SK-N-SH treated with all-trans-retinoic acid at 6 μM for 48 hours (cell line): Measurements from ENCODE around the gene ATP2A2.

Experiments
- ATAC-seq: fragments of 200-7000 bp; cut with Tn5 transposase; 3 replicates; pipeline ENCODE4 v1.9.1; 2020; ENCODE audit warnings: mild to moderate bottlenecking, moderate library complexity
- ARNTL ChIP-seq: fragments of 450-650 bp; formaldehyde crosslinking; IDR thresholded peaks from 2 replicates; pipeline ENCODE4 v1.5.0; 2020; ENCODE audit warnings: low read depth, mild to moderate bottlenecking, moderate library complexity, borderline replicate concordance
- BACH2 ChIP-seq: fragments of 250-450 bp; sonication (Bioruptor Pico); IDR thresholded peaks from 2 replicates; pipeline ENCODE4 v1.9.0; 2021; ENCODE audit warnings: mild to moderate bottlenecking, borderline replicate concordance
- CSDC2 ChIP-seq: fragments of 250-450 bp; sonication (Bioruptor Pico); IDR thresholded peaks from 2 replicates; pipeline ENCODE4 v1.5.0; 2020; ENCODE audit warnings: mild to moderate bottlenecking, moderate library complexity
- ESRRG ChIP-seq: fragments of 250-450 bp; sonication (Bioruptor Pico); IDR thresholded peaks from 2 replicates; pipeline ENCODE4 v1.6.1; 2021; ENCODE audit warnings: mild to moderate bottlenecking
- GLIS3 ChIP-seq: fragments of 250-450 bp; sonication (Bioruptor Pico); IDR thresholded peaks from 2 replicates; pipeline ENCODE4 v1.5.0; 2020; ENCODE audit warnings: mild to moderate bottlenecking, moderate library complexity
- ISL1 ChIP-seq: fragments of 250-450 bp; sonication (Bioruptor Pico); IDR thresholded peaks from 2 replicates; pipeline ENCODE4 v2.1.2; 2022; ENCODE audit warnings: mild to moderate bottlenecking, moderate library complexity
- OSR1 ChIP-seq: fragments of 250-450 bp; sonication (Bioruptor Pico); IDR thresholded peaks from 2 replicates; pipeline ENCODE4 v1.8.0; 2022; ENCODE audit warnings: moderate library complexity, mild to moderate bottlenecking, inconsistent platforms
- PPARA ChIP-seq: fragments of 250-450 bp; sonication (Bioruptor Pico); IDR thresholded peaks from 2 replicates; pipeline ENCODE4 v1.5.0; 2020; ENCODE audit warnings: mild to moderate bottlenecking, borderline replicate concordance
- RARB ChIP-seq: fragments of 250-450 bp; sonication (Bioruptor Pico); IDR thresholded peaks from 2 replicates; pipeline ENCODE4 v1.8.0; 2021; ENCODE audit warnings: mild to moderate bottlenecking, moderate library complexity
- SNAI2 ChIP-seq: fragments of 250-450 bp; sonication (Bioruptor Pico); IDR thresholded peaks from 2 replicates; pipeline ENCODE4 v1.5.0; 2020; ENCODE audit warnings: mild to moderate bottlenecking, moderate library complexity
- TCF4 ChIP-seq: fragments of 250-450 bp; sonication (Bioruptor Pico); IDR thresholded peaks from 2 replicates; pipeline ENCODE4 v1.8.0; 2021; ENCODE audit warnings: mild to moderate bottlenecking, moderate library complexity, borderline replicate concordance
- TOX ChIP-seq: fragments of 250-450 bp; sonication (Bioruptor Pico); IDR thresholded peaks from 2 replicates; pipeline ENCODE4 v1.8.0; 2021; ENCODE audit warnings: mild to moderate bottlenecking, moderate library complexity, borderline replicate concordance
- ZC3H10 ChIP-seq: fragments of 250-450 bp; sonication (Bioruptor Pico); IDR thresholded peaks from 2 replicates; pipeline ENCODE4 v1.5.1; 2021; ENCODE audit warnings: mild to moderate bottlenecking, moderate library complexity
- ZFP3 ChIP-seq: fragments of 250-450 bp; sonication (Bioruptor Pico); IDR thresholded peaks from 2 replicates; pipeline ENCODE4 v1.5.0; 2020; ENCODE audit warnings: mild to moderate bottlenecking, moderate library complexity
- ZFP30 ChIP-seq: fragments of 450-650 bp; formaldehyde crosslinking; IDR thresholded peaks from 2 replicates; pipeline ENCODE4 v1.5.0; 2022; ENCODE audit warnings: mild to moderate bottlenecking, moderate library complexity
- ZNF565 ChIP-seq: fragments of 450-650 bp; formaldehyde crosslinking; conservative IDR thresholded peaks from 2 replicates; pipeline ENCODE4 v1.5.0; 2020; ENCODE audit warnings: low read depth, mild to moderate bottlenecking, moderate library complexity
- ZNF70 ChIP-seq: fragments of 450-650 bp; formaldehyde crosslinking; IDR thresholded peaks from 2 replicates; pipeline ENCODE4 v1.5.0; 2020; ENCODE audit warnings: mild to moderate bottlenecking, moderate library complexity
- ZNF8 ChIP-seq: fragments of 450-650 bp; formaldehyde crosslinking; IDR thresholded peaks from 2 replicates; pipeline ENCODE4 v1.5.0; 2020; ENCODE audit warnings: mild to moderate bottlenecking, moderate library complexity
- TF ChIP-seq, protein P1 (sequence below): fragments of 250-450 bp; sonication (Bioruptor Pico); IDR thresholded peaks from 2 replicates; pipeline ENCODE4 v1.8.0; 2020; ENCODE audit warnings: mild to moderate bottlenecking, moderate library complexity, borderline replicate concordance
- TF ChIP-seq, protein P2 (sequence below): fragments of 250-450 bp; sonication (Bioruptor Pico); IDR thresholded peaks from 2 replicates; pipeline ENCODE4 v1.8.0; 2021; ENCODE audit warnings: low read depth, mild to moderate bottlenecking, moderate library complexity, borderline replicate concordance
- TF ChIP-seq, protein P3 (sequence below): fragments of 250-450 bp; sonication (Bioruptor Pico); IDR thresholded peaks from 2 replicates; pipeline ENCODE4 v1.5.1; 2020; ENCODE audit warnings: low read depth, mild to moderate bottlenecking, moderate library complexity
- TF ChIP-seq, protein P4 (sequence below): fragments of 250-450 bp; sonication (Bioruptor Pico); IDR thresholded peaks from 2 replicates; pipeline ENCODE4 v1.5.0; 2020; ENCODE audit warnings: mild to moderate bottlenecking, moderate library complexity
- TF ChIP-seq, protein P5 (sequence below): fragments of 250-450 bp; sonication (Bioruptor Pico); IDR thresholded peaks from 2 replicates; pipeline ENCODE4 v1.5.1; 2021; ENCODE audit warnings: mild to moderate bottlenecking, moderate library complexity

The ATP2A2 gene

DNA sequence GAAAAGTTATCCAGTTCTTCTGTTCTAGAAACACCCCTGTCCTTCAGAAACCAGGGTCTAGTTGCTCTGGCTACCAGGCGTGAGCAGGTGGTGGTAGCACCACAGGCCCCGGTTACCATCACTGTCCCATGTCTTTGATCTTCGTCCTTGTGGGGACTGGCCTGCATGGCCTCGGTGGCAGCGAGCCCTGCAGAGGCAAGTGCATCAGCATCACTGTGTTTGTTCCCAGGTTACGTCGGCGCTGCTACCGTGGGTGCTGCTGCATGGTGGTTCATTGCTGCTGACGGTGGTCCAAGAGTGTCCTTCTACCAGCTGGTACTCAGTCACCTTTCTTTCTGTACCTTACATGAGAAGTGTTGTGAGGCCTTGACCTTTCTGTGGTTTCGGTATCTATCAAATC lies 63.6 kb downstream of the ATP2A2 start:
- no peak for ATAC-seq
- TF ChIP-seq, protein P1, sequence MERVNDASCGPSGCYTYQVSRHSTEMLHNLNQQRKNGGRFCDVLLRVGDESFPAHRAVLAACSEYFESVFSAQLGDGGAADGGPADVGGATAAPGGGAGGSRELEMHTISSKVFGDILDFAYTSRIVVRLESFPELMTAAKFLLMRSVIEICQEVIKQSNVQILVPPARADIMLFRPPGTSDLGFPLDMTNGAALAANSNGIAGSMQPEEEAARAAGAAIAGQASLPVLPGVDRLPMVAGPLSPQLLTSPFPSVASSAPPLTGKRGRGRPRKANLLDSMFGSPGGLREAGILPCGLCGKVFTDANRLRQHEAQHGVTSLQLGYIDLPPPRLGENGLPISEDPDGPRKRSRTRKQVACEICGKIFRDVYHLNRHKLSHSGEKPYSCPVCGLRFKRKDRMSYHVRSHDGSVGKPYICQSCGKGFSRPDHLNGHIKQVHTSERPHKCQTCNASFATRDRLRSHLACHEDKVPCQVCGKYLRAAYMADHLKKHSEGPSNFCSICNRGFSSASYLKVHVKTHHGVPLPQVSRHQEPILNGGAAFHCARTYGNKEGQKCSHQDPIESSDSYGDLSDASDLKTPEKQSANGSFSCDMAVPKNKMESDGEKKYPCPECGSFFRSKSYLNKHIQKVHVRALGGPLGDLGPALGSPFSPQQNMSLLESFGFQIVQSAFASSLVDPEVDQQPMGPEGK (CRISPR knock-in tag) = no peak
- TF ChIP-seq TCF4 = no peak
- TF ChIP-seq PPARA (CRISPR knock-in tag) = no peak
- no peak for TF ChIP-seq ZC3H10 (CRISPR knock-in tag)
- TF ChIP-seq ZNF8 (CRISPR knock-in tag) = no peak
- no peak for TF ChIP-seq GLIS3 (CRISPR knock-in tag)
- no peak for TF ChIP-seq ZFP30 (CRISPR knock-in tag)
- no peak for TF ChIP-seq ISL1 (CRISPR knock-in tag)
- no peak for TF ChIP-seq ZNF70
- no peak for TF ChIP-seq SNAI2
- TF ChIP-seq TOX = no peak
- no peak for TF ChIP-seq CSDC2 (CRISPR knock-in tag)
- no peak for TF ChIP-seq OSR1
- no peak for TF ChIP-seq ZFP3 (CRISPR knock-in tag)
- TF ChIP-seq, protein P2, sequence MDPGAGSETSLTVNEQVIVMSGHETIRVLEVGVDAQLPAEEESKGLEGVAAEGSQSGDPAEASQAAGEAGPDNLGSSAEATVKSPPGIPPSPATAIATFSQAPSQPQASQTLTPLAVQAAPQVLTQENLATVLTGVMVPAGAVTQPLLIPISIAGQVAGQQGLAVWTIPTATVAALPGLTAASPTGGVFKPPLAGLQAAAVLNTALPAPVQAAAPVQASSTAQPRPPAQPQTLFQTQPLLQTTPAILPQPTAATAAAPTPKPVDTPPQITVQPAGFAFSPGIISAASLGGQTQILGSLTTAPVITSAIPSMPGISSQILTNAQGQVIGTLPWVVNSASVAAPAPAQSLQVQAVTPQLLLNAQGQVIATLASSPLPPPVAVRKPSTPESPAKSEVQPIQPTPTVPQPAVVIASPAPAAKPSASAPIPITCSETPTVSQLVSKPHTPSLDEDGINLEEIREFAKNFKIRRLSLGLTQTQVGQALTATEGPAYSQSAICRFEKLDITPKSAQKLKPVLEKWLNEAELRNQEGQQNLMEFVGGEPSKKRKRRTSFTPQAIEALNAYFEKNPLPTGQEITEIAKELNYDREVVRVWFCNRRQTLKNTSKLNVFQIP = no peak
- TF ChIP-seq, protein P3, sequence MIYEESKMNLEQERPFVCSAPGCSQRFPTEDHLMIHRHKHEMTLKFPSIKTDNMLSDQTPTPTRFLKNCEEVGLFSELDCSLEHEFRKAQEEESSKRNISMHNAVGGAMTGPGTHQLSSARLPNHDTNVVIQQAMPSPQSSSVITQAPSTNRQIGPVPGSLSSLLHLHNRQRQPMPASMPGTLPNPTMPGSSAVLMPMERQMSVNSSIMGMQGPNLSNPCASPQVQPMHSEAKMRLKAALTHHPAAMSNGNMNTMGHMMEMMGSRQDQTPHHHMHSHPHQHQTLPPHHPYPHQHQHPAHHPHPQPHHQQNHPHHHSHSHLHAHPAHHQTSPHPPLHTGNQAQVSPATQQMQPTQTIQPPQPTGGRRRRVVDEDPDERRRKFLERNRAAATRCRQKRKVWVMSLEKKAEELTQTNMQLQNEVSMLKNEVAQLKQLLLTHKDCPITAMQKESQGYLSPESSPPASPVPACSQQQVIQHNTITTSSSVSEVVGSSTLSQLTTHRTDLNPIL (CRISPR knock-in tag) = no peak
- TF ChIP-seq, protein P4, sequence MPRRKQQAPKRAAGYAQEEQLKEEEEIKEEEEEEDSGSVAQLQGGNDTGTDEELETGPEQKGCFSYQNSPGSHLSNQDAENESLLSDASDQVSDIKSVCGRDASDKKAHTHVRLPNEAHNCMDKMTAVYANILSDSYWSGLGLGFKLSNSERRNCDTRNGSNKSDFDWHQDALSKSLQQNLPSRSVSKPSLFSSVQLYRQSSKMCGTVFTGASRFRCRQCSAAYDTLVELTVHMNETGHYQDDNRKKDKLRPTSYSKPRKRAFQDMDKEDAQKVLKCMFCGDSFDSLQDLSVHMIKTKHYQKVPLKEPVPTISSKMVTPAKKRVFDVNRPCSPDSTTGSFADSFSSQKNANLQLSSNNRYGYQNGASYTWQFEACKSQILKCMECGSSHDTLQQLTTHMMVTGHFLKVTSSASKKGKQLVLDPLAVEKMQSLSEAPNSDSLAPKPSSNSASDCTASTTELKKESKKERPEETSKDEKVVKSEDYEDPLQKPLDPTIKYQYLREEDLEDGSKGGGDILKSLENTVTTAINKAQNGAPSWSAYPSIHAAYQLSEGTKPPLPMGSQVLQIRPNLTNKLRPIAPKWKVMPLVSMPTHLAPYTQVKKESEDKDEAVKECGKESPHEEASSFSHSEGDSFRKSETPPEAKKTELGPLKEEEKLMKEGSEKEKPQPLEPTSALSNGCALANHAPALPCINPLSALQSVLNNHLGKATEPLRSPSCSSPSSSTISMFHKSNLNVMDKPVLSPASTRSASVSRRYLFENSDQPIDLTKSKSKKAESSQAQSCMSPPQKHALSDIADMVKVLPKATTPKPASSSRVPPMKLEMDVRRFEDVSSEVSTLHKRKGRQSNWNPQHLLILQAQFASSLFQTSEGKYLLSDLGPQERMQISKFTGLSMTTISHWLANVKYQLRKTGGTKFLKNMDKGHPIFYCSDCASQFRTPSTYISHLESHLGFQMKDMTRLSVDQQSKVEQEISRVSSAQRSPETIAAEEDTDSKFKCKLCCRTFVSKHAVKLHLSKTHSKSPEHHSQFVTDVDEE (CRISPR knock-in tag) = no peak
- no peak for TF ChIP-seq RARB
- TF ChIP-seq ESRRG (CRISPR knock-in tag) = no peak
- TF ChIP-seq BACH2 (CRISPR knock-in tag) = no peak
- TF ChIP-seq, all 23 proteins: peak for 0

DNA sequence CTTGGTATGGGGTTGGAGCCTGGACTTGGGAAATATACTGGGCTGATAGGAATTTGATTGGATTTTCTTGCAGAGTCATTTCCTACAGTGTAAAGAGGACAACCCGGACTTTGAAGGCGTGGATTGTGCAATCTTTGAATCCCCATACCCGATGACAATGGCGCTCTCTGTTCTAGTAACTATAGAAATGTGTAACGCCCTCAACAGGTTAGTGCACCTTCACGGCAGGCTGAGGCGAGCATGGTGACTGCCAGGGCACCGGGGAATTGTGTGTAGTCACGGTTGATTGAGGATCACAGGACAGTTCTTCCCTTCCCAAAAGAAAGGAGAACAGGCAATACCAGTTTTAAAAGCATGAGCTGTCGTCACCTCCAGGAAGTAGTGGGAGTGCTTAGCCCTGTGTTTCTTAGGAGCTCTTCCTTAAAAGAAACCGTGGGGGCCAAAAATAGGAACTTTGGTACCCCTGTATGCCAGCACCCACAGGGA lies 64.2 kb downstream of the ATP2A2 start:
- no peak for ATAC-seq
- TF ChIP-seq ARNTL (CRISPR knock-in tag) = no peak
- TF ChIP-seq OSR1 = no peak
- TF ChIP-seq, protein P3 (CRISPR knock-in tag) = no peak
- TF ChIP-seq, protein P4 (CRISPR knock-in tag) = no peak
- TF ChIP-seq BACH2 (CRISPR knock-in tag) = no peak
- no peak for TF ChIP-seq ZFP3 (CRISPR knock-in tag)
- TF ChIP-seq, protein P2 = no peak
- no peak for TF ChIP-seq TOX
- TF ChIP-seq PPARA (CRISPR knock-in tag) = no peak
- TF ChIP-seq ISL1 (CRISPR knock-in tag) = no peak
- no peak for TF ChIP-seq ZFP30 (CRISPR knock-in tag)
- TF ChIP-seq ESRRG (CRISPR knock-in tag) = no peak
- TF ChIP-seq, protein P5, sequence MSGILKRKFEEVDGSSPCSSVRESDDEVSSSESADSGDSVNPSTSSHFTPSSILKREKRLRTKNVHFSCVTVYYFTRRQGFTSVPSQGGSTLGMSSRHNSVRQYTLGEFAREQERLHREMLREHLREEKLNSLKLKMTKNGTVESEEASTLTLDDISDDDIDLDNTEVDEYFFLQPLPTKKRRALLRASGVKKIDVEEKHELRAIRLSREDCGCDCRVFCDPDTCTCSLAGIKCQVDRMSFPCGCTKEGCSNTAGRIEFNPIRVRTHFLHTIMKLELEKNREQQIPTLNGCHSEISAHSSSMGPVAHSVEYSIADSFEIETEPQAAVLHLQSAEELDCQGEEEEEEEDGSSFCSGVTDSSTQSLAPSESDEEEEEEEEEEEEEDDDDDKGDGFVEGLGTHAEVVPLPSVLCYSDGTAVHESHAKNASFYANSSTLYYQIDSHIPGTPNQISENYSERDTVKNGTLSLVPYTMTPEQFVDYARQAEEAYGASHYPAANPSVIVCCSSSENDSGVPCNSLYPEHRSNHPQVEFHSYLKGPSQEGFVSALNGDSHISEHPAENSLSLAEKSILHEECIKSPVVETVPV = no peak
- no peak for TF ChIP-seq ZNF70
- no peak for TF ChIP-seq ZNF565 (CRISPR knock-in tag)
- TF ChIP-seq SNAI2 = no peak
- TF ChIP-seq, all 23 proteins: peak for 0
